ENCODE data around the gene IL18R1.

The IL18R1 gene

DNA sequence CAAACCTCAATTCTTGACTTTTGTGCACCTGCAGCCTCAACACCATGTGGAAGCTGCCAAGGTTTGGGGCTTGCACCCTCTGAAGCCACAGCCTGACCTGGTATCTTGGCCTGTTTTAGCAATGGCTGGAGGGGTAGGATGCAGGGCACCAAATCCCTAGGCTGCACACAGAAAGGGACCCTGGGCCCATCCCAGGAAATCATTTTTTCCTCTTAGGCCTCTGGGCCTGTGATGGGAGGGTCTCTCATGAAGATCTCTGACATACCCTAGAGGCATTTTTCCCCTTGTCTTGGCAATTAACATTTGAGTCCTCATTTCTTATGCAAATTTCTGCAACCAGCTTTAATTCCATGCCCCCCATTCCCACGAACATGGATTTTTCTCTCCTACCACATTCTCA, 10.2 kb downstream of the IL18R1 start:
- no peak overlapping the region for H2AFZ ChIP-seq (ENCODE audit: low read depth, low read length, severe bottlenecking)
- H4K20me1 ChIP-seq (ENCODE audit: low read depth, low read length) = no peaks in the 10 kb centered on the region
- H3K27me3 ChIP-seq (ENCODE audit: low read length) = no peaks in the 10 kb centered on the region
- H3F3A ChIP-seq (ENCODE audit: insufficient read depth) = no peaks in the 10 kb centered on the region
- no peaks in the 10 kb centered on the region for H3K79me2 ChIP-seq (ENCODE audit: insufficient read depth, low read length)
- H3K4me2 ChIP-seq (ENCODE audit: low read depth, low read length, poor library complexity, severe bottlenecking) = no peak overlapping the region
- no peak overlapping the region for H3K9ac ChIP-seq (ENCODE audit: low read length)
- TF ChIP-seq, protein P1, sequence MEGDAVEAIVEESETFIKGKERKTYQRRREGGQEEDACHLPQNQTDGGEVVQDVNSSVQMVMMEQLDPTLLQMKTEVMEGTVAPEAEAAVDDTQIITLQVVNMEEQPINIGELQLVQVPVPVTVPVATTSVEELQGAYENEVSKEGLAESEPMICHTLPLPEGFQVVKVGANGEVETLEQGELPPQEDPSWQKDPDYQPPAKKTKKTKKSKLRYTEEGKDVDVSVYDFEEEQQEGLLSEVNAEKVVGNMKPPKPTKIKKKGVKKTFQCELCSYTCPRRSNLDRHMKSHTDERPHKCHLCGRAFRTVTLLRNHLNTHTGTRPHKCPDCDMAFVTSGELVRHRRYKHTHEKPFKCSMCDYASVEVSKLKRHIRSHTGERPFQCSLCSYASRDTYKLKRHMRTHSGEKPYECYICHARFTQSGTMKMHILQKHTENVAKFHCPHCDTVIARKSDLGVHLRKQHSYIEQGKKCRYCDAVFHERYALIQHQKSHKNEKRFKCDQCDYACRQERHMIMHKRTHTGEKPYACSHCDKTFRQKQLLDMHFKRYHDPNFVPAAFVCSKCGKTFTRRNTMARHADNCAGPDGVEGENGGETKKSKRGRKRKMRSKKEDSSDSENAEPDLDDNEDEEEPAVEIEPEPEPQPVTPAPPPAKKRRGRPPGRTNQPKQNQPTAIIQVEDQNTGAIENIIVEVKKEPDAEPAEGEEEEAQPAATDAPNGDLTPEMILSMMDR (IDR thresholded peaks at IDR 0.05; ENCODE audit: insufficient read depth, low read length, poor library complexity, severe bottlenecking) = no peak
- no peak for TF ChIP-seq EZH2phosphoT487 (conservative IDR thresholded peaks at IDR 0.05; ENCODE audit: low read length)
- no peaks in the 10 kb centered on the region for H3K36me3 ChIP-seq (ENCODE audit: low read length)
- peaks cover 12% of the 10 kb centered on the region; the same call in 1 of the 2 replicates for H3K9me3 ChIP-seq (ENCODE audit: insufficient read depth, low read length)
- no peaks in the 10 kb centered on the region for H3K9me2 ChIP-seq (replicated peaks; ENCODE audit: insufficient read depth, low read length)
- no peak overlapping the region for H3K27ac ChIP-seq (ENCODE audit: low read depth, low read length)
- no peak overlapping the region for H3K4me3 ChIP-seq (ENCODE audit: insufficient read depth, low read length, poor library complexity, severe bottlenecking)

DNA sequence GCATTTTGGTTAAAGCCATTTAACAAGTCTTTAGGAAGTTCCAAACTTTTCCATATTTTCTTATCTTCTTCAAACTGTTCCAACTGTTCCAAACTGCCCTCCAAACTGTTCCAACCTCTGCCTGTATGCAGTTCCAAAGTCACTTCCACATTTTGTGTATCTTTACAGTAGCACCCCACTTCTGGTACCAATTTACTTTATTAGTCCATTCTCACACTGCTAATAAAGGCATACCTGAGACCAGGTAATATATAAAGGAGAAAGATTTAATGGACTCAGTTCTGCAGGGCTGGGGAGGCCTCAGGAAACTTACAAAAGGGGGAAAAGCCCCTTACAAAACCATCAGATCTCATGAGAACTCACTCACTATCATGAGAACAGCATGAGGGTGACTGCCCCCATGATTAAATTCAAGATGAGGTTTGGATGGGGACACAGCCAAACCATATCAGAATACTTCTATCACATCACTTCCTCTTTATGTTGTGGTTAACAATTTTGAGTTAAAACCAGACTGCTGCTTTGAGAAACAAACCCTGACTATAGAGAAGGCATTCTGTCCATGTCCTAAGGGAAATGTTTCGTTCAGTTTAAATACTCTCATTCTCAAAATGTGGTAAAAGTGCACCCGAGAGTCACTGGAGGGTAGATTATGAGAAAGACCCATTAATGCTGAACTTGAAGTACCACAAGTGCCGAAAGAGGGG, 11.0 kb downstream of the IL18R1 start:
- H3K9me3 ChIP-seq (ENCODE audit: insufficient read depth, low read length) = peaks cover 12% of the 10 kb centered on the region; the same call in 1 of the 2 replicates
- no peak overlapping the region for H3K27ac ChIP-seq (ENCODE audit: low read depth, low read length)
- no peaks in the 10 kb centered on the region for H3K79me2 ChIP-seq (ENCODE audit: insufficient read depth, low read length)
- TF ChIP-seq, protein P1 (IDR thresholded peaks at IDR 0.05; ENCODE audit: insufficient read depth, low read length, poor library complexity, severe bottlenecking) = no peak
- no peak for TF ChIP-seq EZH2phosphoT487 (conservative IDR thresholded peaks at IDR 0.05; ENCODE audit: low read length)
- H4K20me1 ChIP-seq (ENCODE audit: low read depth, low read length) = no peaks in the 10 kb centered on the region
- H3K9ac ChIP-seq (ENCODE audit: low read length) = no peak overlapping the region
- H3K9me2 ChIP-seq (replicated peaks; ENCODE audit: insufficient read depth, low read length) = no peaks in the 10 kb centered on the region
- no peak overlapping the region for H3K4me3 ChIP-seq (ENCODE audit: insufficient read depth, low read length, poor library complexity, severe bottlenecking)
- no peaks in the 10 kb centered on the region for H3F3A ChIP-seq (ENCODE audit: insufficient read depth)
- no peaks in the 10 kb centered on the region for H3K27me3 ChIP-seq (ENCODE audit: low read length)
- no peaks in the 10 kb centered on the region for H3K36me3 ChIP-seq (ENCODE audit: low read length)
- no peak overlapping the region for H3K4me2 ChIP-seq (ENCODE audit: low read depth, low read length, poor library complexity, severe bottlenecking)
- no peak overlapping the region for H2AFZ ChIP-seq (ENCODE audit: low read depth, low read length, severe bottlenecking)

DNA sequence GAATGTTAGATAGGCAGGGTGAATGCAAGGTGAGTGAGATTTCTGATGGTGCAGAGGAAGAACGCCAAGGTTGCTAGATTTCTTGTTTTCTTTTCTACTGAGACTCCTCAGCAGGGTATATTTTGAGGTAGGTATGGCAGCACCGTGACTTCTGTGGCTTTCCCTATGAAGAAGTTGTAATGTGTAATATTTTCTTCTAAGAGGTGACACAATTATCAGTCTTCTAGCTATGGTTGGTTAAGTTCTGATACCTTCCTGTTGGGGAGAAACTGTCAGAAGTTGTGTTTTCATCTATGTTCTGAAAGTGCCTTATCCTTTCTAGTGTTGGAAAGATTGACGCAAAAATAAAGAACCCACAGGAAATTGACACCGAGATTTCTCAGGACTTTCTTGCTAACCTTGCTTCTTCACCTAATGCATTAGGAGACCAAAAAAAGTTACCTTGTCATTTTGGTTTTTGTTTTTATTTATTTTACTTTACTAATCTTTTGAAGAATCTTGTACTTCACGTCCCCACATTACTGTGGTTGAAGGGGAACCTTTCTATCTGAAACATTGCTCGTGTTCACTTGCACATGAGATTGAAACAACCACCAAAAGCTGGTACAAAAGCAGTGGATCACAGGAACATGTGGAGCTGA, 11.9 kb downstream of the IL18R1 start:
- no peaks in the 10 kb centered on the region for H4K20me1 ChIP-seq (ENCODE audit: low read depth, low read length)
- H3K79me2 ChIP-seq (ENCODE audit: insufficient read depth, low read length) = no peaks in the 10 kb centered on the region
- no peaks in the 10 kb centered on the region for H3K9me2 ChIP-seq (replicated peaks; ENCODE audit: insufficient read depth, low read length)
- no peak overlapping the region for H3K9ac ChIP-seq (ENCODE audit: low read length)
- no peaks in the 10 kb centered on the region for H3F3A ChIP-seq (ENCODE audit: insufficient read depth)
- no peaks in the 10 kb centered on the region for H3K36me3 ChIP-seq (ENCODE audit: low read length)
- TF ChIP-seq, protein P1 (IDR thresholded peaks at IDR 0.05; ENCODE audit: insufficient read depth, low read length, poor library complexity, severe bottlenecking) = no peak
- no peak for TF ChIP-seq EZH2phosphoT487 (conservative IDR thresholded peaks at IDR 0.05; ENCODE audit: low read length)
- peaks cover 12% of the 10 kb centered on the region; the same call in 1 of the 2 replicates for H3K9me3 ChIP-seq (ENCODE audit: insufficient read depth, low read length)
- no peak overlapping the region for H3K27ac ChIP-seq (ENCODE audit: low read depth, low read length)
- H2AFZ ChIP-seq (ENCODE audit: low read depth, low read length, severe bottlenecking) = no peak overlapping the region
- H3K4me2 ChIP-seq (ENCODE audit: low read depth, low read length, poor library complexity, severe bottlenecking) = no peak overlapping the region
- H3K4me3 ChIP-seq (ENCODE audit: insufficient read depth, low read length, poor library complexity, severe bottlenecking) = no peak overlapping the region
- no peaks in the 10 kb centered on the region for H3K27me3 ChIP-seq (ENCODE audit: low read length)
